Transverse colon (tissue), 4 donors: ENCODE measurements around the gene MT1A.

Experiments
- EP300 ChIP-seq: sonication (generic); formaldehyde crosslinking; IDR thresholded peaks from one replicate; pipeline ENCODE4 v1.6.1; 2017; ENCODE audit warnings: antibody characterized with exemption, low read depth
- POLR2A ChIP-seq: fragments of 450-650 bp; IDR thresholded peaks from one replicate; pipeline ENCODE4 v1.6.1; 2016; ENCODE audit warnings: antibody characterized with exemption, mild to moderate bottlenecking, moderate library complexity
- POLR2AphosphoS5 ChIP-seq, 3 donors: sonication (generic); formaldehyde crosslinking; IDR thresholded peaks; one replicate each; pipeline ENCODE4 v1.6.1; 2016; ENCODE audit warnings: antibody characterized with exemption in 3 of 3
- TF ChIP-seq, protein P1 (sequence below), 5 experiments: fragments of 200-600 bp in 3 of 5; fragments of 450-650 bp in 2 of 5; sonication (generic) in 3 of 5; IDR thresholded peaks; 1 replicate in 2 of 5; 2 replicates in 3 of 5; pipeline ENCODE4 v1.5.1; 2016 to 2017; ENCODE audit warnings: antibody characterized with exemption in 5 of 5, inconsistent platforms in 3 of 5, mild to moderate bottlenecking in 2 of 5, moderate library complexity in 1 of 5

DNA sequence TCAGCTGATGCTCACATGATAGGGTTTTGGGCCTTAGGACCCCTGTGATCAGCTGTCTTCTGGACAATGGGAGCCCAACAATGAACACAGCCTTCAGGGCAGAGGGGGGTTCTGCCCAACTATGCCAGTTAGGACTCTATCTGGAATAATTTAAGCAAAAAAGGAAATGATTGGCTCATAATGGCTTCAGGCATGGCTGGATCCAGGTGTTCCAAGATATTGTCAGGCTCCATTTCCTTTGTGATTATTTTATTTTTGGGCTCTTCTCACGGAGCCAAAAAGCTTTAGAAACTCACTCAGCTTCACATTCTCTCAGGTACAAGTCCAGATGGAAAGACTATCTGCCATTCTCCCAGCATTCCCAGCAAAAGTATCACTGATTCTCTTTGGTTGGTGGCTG is 33.0 kb upstream of the MT1A start:
- TF ChIP-seq POLR2AphosphoS5 (IDR thresholded peaks at IDR 0.05), result no peak
- TF ChIP-seq, protein P1, sequence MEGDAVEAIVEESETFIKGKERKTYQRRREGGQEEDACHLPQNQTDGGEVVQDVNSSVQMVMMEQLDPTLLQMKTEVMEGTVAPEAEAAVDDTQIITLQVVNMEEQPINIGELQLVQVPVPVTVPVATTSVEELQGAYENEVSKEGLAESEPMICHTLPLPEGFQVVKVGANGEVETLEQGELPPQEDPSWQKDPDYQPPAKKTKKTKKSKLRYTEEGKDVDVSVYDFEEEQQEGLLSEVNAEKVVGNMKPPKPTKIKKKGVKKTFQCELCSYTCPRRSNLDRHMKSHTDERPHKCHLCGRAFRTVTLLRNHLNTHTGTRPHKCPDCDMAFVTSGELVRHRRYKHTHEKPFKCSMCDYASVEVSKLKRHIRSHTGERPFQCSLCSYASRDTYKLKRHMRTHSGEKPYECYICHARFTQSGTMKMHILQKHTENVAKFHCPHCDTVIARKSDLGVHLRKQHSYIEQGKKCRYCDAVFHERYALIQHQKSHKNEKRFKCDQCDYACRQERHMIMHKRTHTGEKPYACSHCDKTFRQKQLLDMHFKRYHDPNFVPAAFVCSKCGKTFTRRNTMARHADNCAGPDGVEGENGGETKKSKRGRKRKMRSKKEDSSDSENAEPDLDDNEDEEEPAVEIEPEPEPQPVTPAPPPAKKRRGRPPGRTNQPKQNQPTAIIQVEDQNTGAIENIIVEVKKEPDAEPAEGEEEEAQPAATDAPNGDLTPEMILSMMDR (IDR thresholded peaks at IDR 0.05), result no peak
- TF ChIP-seq POLR2A, result no peak
- no peak for TF ChIP-seq EP300
